AG04450 (cell line): ENCODE measurements around the gene TSPAN15. TPM values are rescaled to one million over a fixed set of nuclear protein-coding genes. Genes with fewer than 3 reads are reported as not detected.

Experiments
- CTCF ChIA-PET: fragments of 300-600, 350-600 bp; formaldehyde crosslinking; extraction: SDS; loops from one replicate; lab custom pipeline; 2022; ENCODE audit warnings: antibody characterized with exemption, inconsistent platforms; lab: Charles Lee
- POLR2A ChIA-PET: fragments of 350-600 bp; formaldehyde crosslinking; extraction: SDS; loops from one replicate; lab custom pipeline; 2021; ENCODE audit warnings: antibody characterized with exemption, inconsistent platforms; lab: Yijun Ruan, JAX
- DNase-seq: peaks from one replicate; pipeline ENCODE4 v3.0.0-alpha.2; 2011; ENCODE audit warnings: low read depth, low spot score
- H3K27ac ChIP-seq: one replicate; pipeline ENCODE4 v1.5.1; 2012; ENCODE audit warnings: low read depth, low read length, control low read depth
- H3K27me3 ChIP-seq: one replicate; pipeline ENCODE4 v1.6.0; 2012; ENCODE audit warnings: low read length; ENCODE audit not compliant: control insufficient read depth, insufficient read depth
- H3K4me3 ChIP-seq: 2 replicates; pipeline ENCODE4 v1.5.1; 2011; ENCODE audit warnings: mild to moderate bottlenecking, low read depth, low read length, control low read depth
- H3K9me3 ChIP-seq: 2 replicates; pipeline ENCODE4 v1.5.1; 2012; ENCODE audit warnings: low read length; ENCODE audit not compliant: control insufficient read depth, insufficient read depth
- polyA plus RNA-seq: library from polyadenylated mRNA; depleted of rRNA; stranded (reverse); fragments of >200 nt; gene quantifications from 2 replicates; pipeline ENCODE4 v1.2.3, GENCODE V29; 2011
- TF ChIP-seq, protein P1 (sequence below): IDR thresholded peaks from 2 replicates; pipeline ENCODE4 v1.5.1; 2011; ENCODE audit warnings: low read depth, low read length, control low read depth, inconsistent platforms

TSPAN15 gene
- polyA plus RNA-seq, 1 experiment = 0.38 TPM

DNA sequence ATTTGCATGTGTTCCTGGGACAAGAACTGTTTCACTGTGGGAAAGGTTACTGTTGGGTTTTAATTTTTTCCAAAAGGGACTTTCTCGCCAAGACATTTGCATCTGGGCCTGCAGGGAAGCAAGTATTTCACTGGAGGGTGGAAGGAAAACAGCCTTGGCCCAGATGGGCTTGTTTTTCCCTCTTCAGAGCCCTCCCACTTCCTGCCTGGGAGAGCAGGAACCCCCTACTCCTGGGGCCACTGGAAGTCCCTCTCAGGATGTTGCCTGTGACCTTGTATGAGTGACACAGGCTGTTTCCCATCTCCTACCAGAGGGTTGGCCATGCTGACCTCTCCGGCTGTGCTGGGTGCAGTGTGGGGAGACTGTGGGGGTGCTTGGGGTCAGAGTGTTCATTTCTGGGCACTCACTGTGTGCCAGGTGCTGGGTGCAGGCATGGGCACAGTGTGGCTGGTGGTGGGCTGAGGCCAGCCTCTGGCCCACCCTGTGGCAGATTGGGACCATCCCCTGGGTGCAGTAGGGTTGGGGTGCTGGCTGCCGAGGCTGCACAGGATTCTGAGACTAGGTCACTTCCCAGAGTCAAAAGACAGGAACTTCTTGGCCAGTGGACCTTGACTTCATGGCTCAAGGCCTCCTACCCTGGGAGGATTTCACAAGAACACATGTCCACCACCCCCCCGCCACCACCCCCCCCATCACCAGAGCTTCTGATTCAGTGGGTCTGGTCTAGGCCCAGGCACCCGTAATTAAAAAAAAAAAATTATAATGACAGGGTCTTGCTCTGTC, 10.2 kb downstream of the TSPAN15 start:
- ChIA-PET POLR2A (no interaction called here), CTCF (interaction anchor here (0.9 kb wide), 1 partner anchor 46 kb away, joined by 5 read pairs; no protein-coding TSS in a partner anchor)
- H3K9me3 ChIP-seq = no peaks in the 10 kb centered on the region
- peaks cover 8% of the 10 kb centered on the region for H3K27me3 ChIP-seq
- DNase-seq = no peak
- no peak overlapping the region for H3K27ac ChIP-seq
- TF ChIP-seq, protein P1, sequence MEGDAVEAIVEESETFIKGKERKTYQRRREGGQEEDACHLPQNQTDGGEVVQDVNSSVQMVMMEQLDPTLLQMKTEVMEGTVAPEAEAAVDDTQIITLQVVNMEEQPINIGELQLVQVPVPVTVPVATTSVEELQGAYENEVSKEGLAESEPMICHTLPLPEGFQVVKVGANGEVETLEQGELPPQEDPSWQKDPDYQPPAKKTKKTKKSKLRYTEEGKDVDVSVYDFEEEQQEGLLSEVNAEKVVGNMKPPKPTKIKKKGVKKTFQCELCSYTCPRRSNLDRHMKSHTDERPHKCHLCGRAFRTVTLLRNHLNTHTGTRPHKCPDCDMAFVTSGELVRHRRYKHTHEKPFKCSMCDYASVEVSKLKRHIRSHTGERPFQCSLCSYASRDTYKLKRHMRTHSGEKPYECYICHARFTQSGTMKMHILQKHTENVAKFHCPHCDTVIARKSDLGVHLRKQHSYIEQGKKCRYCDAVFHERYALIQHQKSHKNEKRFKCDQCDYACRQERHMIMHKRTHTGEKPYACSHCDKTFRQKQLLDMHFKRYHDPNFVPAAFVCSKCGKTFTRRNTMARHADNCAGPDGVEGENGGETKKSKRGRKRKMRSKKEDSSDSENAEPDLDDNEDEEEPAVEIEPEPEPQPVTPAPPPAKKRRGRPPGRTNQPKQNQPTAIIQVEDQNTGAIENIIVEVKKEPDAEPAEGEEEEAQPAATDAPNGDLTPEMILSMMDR = no peak
- no peak overlapping the region for H3K4me3 ChIP-seq

DNA sequence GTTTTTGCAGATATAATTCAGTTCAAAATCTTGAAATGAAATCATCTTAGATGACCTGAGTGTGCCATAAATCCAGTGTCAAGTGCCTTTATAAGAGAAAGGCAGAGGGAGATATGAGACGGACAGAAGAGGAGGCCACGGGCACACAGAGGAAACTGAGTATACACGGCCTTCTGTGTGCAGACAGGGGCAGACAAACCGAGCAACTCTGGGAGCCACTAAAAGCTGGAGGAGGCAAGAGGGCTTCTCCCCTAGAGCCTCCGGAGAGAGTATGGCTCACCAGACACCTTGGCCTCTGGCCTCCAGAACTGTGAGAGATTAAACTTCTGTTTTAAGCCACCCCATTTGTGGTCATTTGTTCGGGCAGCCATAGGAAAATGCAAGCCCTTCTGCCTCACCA, 12.6 kb downstream of the TSPAN15 start:
- POLR2A ChIA-PET = no interaction called here
- no peak overlapping the region for H3K4me3 ChIP-seq
- no peaks in the 10 kb centered on the region for H3K9me3 ChIP-seq
- CTCF ChIA-PET = no interaction called here
- peaks cover 21% of the 10 kb centered on the region for H3K27me3 ChIP-seq
- TF ChIP-seq, protein P1 = no peak
- no peak for DNase-seq
- H3K27ac ChIP-seq = no peak overlapping the region

DNA sequence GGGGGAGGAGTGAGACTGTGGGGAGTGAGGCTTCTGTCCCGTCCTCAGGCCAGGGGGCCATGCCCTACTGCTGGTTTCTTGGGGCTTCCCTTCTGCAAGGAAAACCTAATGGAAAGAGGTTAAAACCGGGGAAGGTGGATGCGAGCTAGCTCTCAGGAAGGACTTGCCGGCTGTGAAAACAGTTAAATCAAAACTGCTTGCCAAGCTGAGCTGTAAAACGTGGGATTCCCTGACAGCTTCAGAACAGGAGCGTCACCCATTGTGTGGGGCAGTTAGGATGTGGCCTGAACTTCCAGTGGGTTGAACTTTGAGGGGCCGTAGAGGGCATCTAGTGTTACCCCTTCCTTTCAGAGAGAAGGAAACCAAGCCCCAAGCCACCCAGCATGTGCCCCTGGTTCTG, 13.1 kb downstream of the TSPAN15 start:
- DNase-seq = no peak
- H3K27ac ChIP-seq = no peak overlapping the region
- CTCF ChIA-PET = no interaction called here
- POLR2A ChIA-PET = no interaction called here
- no peak overlapping the region for H3K4me3 ChIP-seq
- peaks cover 21% of the 10 kb centered on the region for H3K27me3 ChIP-seq
- TF ChIP-seq, protein P1 = no peak
- H3K9me3 ChIP-seq = no peaks in the 10 kb centered on the region

DNA sequence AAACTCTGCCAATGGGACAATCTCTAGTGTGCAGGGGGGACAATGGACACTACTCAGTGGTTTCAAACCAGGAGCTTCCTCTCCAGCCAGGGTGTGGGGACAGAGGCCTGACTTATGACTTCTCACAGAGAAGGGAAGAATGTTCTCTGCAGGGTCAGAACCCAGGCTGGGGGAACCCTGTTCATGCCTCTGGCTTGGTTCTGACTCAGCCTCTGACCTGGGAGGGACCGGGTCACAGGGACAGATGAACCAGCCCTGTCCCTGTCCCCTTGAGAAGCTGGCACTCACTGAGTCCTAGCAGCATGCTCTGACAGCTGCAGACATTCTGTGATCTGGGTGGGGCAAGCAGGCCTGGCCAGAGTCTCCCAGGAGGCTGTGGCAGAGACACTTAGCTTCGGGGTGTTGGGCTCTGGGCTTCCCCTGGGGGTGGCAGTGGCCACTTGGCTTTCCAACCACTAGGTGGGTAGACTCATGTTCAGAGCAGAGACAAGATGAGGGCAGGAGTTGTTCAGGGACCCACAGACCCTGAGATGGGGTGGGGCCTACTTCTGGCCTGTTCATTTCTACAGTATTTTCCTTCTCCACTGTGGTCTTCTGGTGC, 13.6 kb downstream of the TSPAN15 start:
- H3K4me3 ChIP-seq = no peak overlapping the region
- TF ChIP-seq, protein P1 = no peak
- CTCF ChIA-PET = interaction anchor here (1.1 kb wide), 1 partner anchor 50 kb away, joined by 3 read pairs; no protein-coding TSS in a partner anchor
- peaks cover 22% of the 10 kb centered on the region for H3K27me3 ChIP-seq
- POLR2A ChIA-PET = no interaction called here
- no peaks in the 10 kb centered on the region for H3K9me3 ChIP-seq
- no peak for DNase-seq
- H3K27ac ChIP-seq = no peak overlapping the region
